ENCODE measurements around the gene CABP4. TPM values are rescaled to one million over a fixed set of nuclear protein-coding genes. Genes with fewer than 3 reads are reported as not detected.

CABP4 gene
- total RNA-seq, 1 experiment from 2014 or later: not detected

DNA sequence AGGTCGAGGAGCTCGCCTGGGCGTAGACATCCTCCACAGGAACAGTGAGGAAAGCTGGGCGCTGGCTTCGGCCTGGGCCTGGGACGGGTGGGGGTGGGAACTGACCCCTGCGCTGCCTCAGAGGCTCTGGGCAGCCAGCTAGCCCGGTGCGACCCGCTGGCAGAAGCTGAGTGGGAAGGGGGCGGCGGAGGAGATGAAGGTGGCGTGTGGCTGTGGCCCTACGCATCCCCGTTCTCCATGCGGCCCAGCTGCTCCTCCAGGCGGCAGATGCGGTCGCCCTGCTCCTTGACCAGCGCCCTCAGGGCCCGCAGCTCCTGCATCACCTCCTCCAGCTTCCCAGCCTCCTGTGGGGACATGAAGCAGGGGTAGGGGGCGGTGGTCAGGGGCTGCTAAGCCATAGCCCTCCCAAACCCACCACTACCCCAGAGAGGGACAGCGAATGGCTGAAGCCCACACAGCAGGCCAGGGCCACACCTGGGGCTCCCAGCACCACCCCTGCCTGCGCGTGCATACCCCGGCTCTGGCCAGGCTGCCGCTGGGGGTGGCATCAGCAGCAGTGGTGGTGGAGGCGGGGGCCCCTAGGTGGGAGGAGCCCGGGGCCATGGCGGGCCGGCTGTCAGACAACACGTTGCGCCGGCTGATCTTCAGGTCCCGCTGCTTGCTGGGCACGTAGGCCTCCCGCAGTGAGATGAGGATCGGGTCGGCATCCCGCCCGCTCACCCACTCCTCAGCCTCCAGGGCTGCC lies 16.8 kb upstream of the CABP4 start:
- H3K36me3 Mint-ChIP-seq (ENCODE audit: insufficient read depth, unreplicated experiment): peaks cover 87% of the 10 kb centered on the region

DNA sequence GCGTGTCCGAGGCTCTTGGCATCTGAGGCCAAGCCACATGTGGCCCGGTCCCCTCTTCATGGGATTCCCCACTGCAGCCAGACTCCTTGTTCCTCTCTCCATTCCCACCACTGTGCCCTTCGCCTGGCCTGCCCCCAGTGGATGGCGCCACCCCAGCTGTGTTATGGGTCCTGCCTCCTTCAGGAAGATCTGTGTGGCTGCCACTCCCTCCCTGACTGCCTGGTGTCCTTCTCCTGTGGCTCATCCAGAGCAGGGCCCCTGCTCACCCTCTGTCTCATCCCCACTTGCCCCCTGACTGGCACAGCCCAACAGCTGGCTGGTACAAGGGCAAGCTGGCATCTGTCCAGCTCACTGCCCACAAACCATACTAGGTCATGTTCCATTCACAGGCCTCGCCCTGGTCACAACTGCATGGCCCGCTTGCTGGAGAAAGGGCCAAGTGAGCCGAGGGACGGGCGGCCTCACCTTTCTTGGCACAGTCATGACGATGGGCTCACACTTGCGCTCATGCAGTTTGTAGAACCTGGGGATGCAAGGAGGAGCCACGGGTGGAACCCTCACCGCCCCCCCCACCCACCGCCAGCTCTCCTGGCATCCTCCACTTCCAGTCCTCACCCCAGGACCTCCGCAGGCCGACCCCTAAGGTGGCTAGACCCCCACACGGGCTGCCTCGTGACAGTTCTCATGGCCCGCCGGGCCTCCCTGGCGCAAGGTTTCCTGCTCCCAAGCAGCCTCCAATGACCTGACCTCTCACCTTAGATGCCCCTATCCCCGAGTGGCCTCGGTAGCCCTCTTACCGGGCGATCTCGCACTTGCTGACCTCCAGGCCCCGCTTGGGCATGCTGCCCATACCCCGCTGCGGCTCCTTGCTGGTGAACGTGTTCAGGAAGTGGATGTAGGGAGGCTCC lies 15.6 kb upstream of the CABP4 start:
- Mint-ChIP-seq H3K9me3 (ENCODE audit: unreplicated experiment) (no peaks in the 10 kb centered on the region), H3K27me3 (ENCODE audit: insufficient read depth, unreplicated experiment) (no peaks in the 10 kb centered on the region), H3K4me1 (ENCODE audit: low read depth, unreplicated experiment) (no peaks in the 10 kb centered on the region), H3K36me3 (ENCODE audit: insufficient read depth, unreplicated experiment) (peaks cover 89% of the 10 kb centered on the region), H3K27ac (ENCODE audit: unreplicated experiment) (peak overlapping the region; percentile 22), H3K4me3 (ENCODE audit: unreplicated experiment) (peak overlapping the region; percentile 2)
- Histone ChIP-seq H3K4me1 (peaks cover 16% of the 10 kb centered on the region), H3K9me3 (no peaks in the 10 kb centered on the region), H3K4me3 (ENCODE audit: low read depth, low read length) (no peak overlapping the region), H3K27me3 (replicated peaks; ENCODE audit: control insufficient read depth, insufficient read depth, low read length) (no peaks in the 10 kb centered on the region), H3K36me3 (ENCODE audit: control insufficient read depth, insufficient read depth, low read length) (peaks cover 23% of the 10 kb centered on the region)
- TF ChIP-seq, protein P1, sequence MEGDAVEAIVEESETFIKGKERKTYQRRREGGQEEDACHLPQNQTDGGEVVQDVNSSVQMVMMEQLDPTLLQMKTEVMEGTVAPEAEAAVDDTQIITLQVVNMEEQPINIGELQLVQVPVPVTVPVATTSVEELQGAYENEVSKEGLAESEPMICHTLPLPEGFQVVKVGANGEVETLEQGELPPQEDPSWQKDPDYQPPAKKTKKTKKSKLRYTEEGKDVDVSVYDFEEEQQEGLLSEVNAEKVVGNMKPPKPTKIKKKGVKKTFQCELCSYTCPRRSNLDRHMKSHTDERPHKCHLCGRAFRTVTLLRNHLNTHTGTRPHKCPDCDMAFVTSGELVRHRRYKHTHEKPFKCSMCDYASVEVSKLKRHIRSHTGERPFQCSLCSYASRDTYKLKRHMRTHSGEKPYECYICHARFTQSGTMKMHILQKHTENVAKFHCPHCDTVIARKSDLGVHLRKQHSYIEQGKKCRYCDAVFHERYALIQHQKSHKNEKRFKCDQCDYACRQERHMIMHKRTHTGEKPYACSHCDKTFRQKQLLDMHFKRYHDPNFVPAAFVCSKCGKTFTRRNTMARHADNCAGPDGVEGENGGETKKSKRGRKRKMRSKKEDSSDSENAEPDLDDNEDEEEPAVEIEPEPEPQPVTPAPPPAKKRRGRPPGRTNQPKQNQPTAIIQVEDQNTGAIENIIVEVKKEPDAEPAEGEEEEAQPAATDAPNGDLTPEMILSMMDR (IDR thresholded peaks at IDR 0.05; ENCODE audit: insufficient read depth in 1 of 2, low read depth in 1 of 2, low read length in 1 of 2, severe bottlenecking in 1 of 2, unreplicated experiment in 1 of 2): peak in 1 of 2 experiments; percentile 38
- DNase-seq: peak in 1 of 2 experiments; percentile 68
- intact Hi-C loops (cut with micrococcal nuclease; ENCODE audit: unreplicated experiment): loop anchor here (5.0 kb wide), 1 partner anchor 68 kb away; the partner anchor contains the start of genes CDK2AP2 and PITPNM1
- POLR2A ChIA-PET: interaction anchor here (0.6 to 0.8 kb wide), 2 partner anchors 11 to 43 kb away, joined by 4 read pairs; partner anchors contain the start of genes AIP and RPS6KB2
- CTCF ChIA-PET: interaction anchor here (1.1 to 2.0 kb wide), 2 partner anchors 30 to 38 kb away, joined by 3 to 6 read pairs; partner anchors contain the start of gene PPP1CA
- no TSS peak for BruUV-seq (replicated peaks)

More for the DNA sequence above, 16.8 kb upstream of the CABP4 start:
- no peak for DNase-seq
- no peaks in the 10 kb centered on the region for H3K27me3 Mint-ChIP-seq (ENCODE audit: insufficient read depth, unreplicated experiment)
- peak overlapping the region; percentile 9 for H3K27ac Mint-ChIP-seq (ENCODE audit: unreplicated experiment)
- TF ChIP-seq, protein P1 (IDR thresholded peaks at IDR 0.05; ENCODE audit: insufficient read depth in 1 of 2, low read depth in 1 of 2, low read length in 1 of 2, severe bottlenecking in 1 of 2, unreplicated experiment in 1 of 2): no peak
- no peaks in the 10 kb centered on the region for H3K9me3 Mint-ChIP-seq (ENCODE audit: unreplicated experiment)
- Histone ChIP-seq H3K4me3 (ENCODE audit: low read depth, low read length) (no peak overlapping the region), H3K36me3 (ENCODE audit: control insufficient read depth, insufficient read depth, low read length) (peaks cover 28% of the 10 kb centered on the region), H3K9me3 (no peaks in the 10 kb centered on the region), H3K4me1 (peaks cover 12% of the 10 kb centered on the region; the same call in 1 of the 2 replicates), H3K27me3 (replicated peaks; ENCODE audit: control insufficient read depth, insufficient read depth, low read length) (no peaks in the 10 kb centered on the region)
- intact Hi-C loops (cut with micrococcal nuclease; ENCODE audit: unreplicated experiment): no loop called here
- TSS peak; percentile 6 for BruUV-seq (replicated peaks)
- CTCF ChIA-PET: interaction anchor here (1.1 to 2.0 kb wide), 2 partner anchors 31 to 37 kb away, joined by 3 to 6 read pairs; partner anchors contain the start of gene PPP1CA
- POLR2A ChIA-PET: interaction anchor here (0.8 kb wide), 1 partner anchor 44 kb away, joined by 4 read pairs; the partner anchor contains the start of gene AIP
- H3K4me3 Mint-ChIP-seq (ENCODE audit: unreplicated experiment): no peak overlapping the region
- no peaks in the 10 kb centered on the region for H3K4me1 Mint-ChIP-seq (ENCODE audit: low read depth, unreplicated experiment)
